ENCODE results near the gene CDCP2. TPM values are rescaled to one million over a fixed set of nuclear protein-coding genes. Genes with fewer than 3 reads are reported as not detected.

Gene CDCP2
- total and polyA plus RNA-seq, 2 experiments from 2014 or later, result not detected

GRCh38 chr1:54117815-54118563 is 34.8 kb downstream of the CDCP2 start:
- Mint-ChIP-seq H3K27ac (no peak overlapping the region), H3K36me3 (ENCODE audit: low read depth) (no peaks in the 10 kb centered on the region), H3K27me3 (ENCODE audit: insufficient read depth, low read depth, poor library complexity) (peaks cover 11% of the 10 kb centered on the region), H3K4me1 (peaks cover 7% of the 10 kb centered on the region; the same call in 2 of the 3 replicates), H3K4me3 (no peak overlapping the region), H3K9me3 (no peaks in the 10 kb centered on the region)
- H3K27me3 ChIP-seq (ENCODE audit: insufficient read depth), result peaks cover 12% of the 10 kb centered on the region
- peaks cover 3% of the 10 kb centered on the region; the same call in 1 of the 2 replicates for H3K4me1 ChIP-seq (ENCODE audit: insufficient read depth)
- DNase-seq (ENCODE audit: low spot score), result no peak
- no peaks in the 10 kb centered on the region for H3K36me3 ChIP-seq (ENCODE audit: insufficient read depth)
- H4K20me1 ChIP-seq (replicated peaks; ENCODE audit: insufficient read depth), result no peaks in the 10 kb centered on the region
- H3K27ac ChIP-seq (ENCODE audit: low read depth), result no peak overlapping the region
- no peaks in the 10 kb centered on the region for H3F3A ChIP-seq (replicated peaks; ENCODE audit: low read depth)
- H3K9me2 ChIP-seq (ENCODE audit: insufficient read depth), result no peaks in the 10 kb centered on the region
- no peak overlapping the region for H3K4me2 ChIP-seq
- peak overlapping the region; percentile 10; the same call in 1 of the 2 replicates for H2AFZ ChIP-seq
- no peak for ATAC-seq
- TF ChIP-seq ZNF331 (CRISPR knock-in tag; IDR thresholded peaks at IDR 0.05; ENCODE audit: low read depth), result no peak
- no peak overlapping the region for H3K4me3 ChIP-seq
- no peaks in the 10 kb centered on the region for H3K79me2 ChIP-seq (replicated peaks; ENCODE audit: insufficient read depth)

GRCh38 chr1:54115520-54115919 is 37.3 kb downstream of the CDCP2 start:
- Histone ChIP-seq H3K4me3 (no peak overlapping the region), H3K4me1 (ENCODE audit: insufficient read depth) (no peaks in the 10 kb centered on the region), H3K9me2 (ENCODE audit: insufficient read depth) (no peaks in the 10 kb centered on the region), H2AFZ (no peak overlapping the region), H3K79me2 (replicated peaks; ENCODE audit: insufficient read depth) (no peaks in the 10 kb centered on the region), H3K27ac (ENCODE audit: low read depth) (no peak overlapping the region), H3K36me3 (ENCODE audit: insufficient read depth) (no peaks in the 10 kb centered on the region), H3K27me3 (ENCODE audit: insufficient read depth) (no peaks in the 10 kb centered on the region), H3K4me2 (no peak overlapping the region), H3F3A (replicated peaks; ENCODE audit: low read depth) (no peaks in the 10 kb centered on the region), H4K20me1 (replicated peaks; ENCODE audit: insufficient read depth) (no peaks in the 10 kb centered on the region)
- H3K27me3 Mint-ChIP-seq (ENCODE audit: insufficient read depth, low read depth, poor library complexity), result no peaks in the 10 kb centered on the region
- no peaks in the 10 kb centered on the region for H3K36me3 Mint-ChIP-seq (ENCODE audit: low read depth)
- no peak overlapping the region for H3K4me3 Mint-ChIP-seq
- no peaks in the 10 kb centered on the region for H3K9me3 Mint-ChIP-seq
- H3K4me1 Mint-ChIP-seq, result no peaks in the 10 kb centered on the region
- DNase-seq (ENCODE audit: low spot score) (no peak), ATAC-seq (no peak)
- H3K27ac Mint-ChIP-seq, result no peak overlapping the region
- no peak for TF ChIP-seq REST (IDR thresholded peaks at IDR 0.05; ENCODE audit: unreplicated experiment)
- TF ChIP-seq EZH2phosphoT487 (IDR thresholded peaks at IDR 0.05; ENCODE audit: unreplicated experiment), result no peak
- no peak for TF ChIP-seq CREB1 (CRISPR knock-in tag; IDR thresholded peaks at IDR 0.05; ENCODE audit: low read depth)
- no peak for TF ChIP-seq ZNF331 (CRISPR knock-in tag; IDR thresholded peaks at IDR 0.05; ENCODE audit: low read depth)
- TF ChIP-seq JUNB (IDR thresholded peaks at IDR 0.05; ENCODE audit: unreplicated experiment), result no peak
- TF ChIP-seq ZNF462 (CRISPR knock-in tag; IDR thresholded peaks at IDR 0.05), result no peak
- no peak for TF ChIP-seq CTCF (conservative IDR thresholded peaks at IDR 0.05; ENCODE audit: low read depth in 2 of 2)
- TF ChIP-seq ZNF114 (CRISPR knock-in tag; IDR thresholded peaks at IDR 0.05), result no peak
- TF ChIP-seq EZH2 (IDR thresholded peaks at IDR 0.05; ENCODE audit: low read depth, unreplicated experiment), result no peak

Data from GM23338 (cell line).